Measurements from ENCODE around the gene KRTAP5-7. TPM values are rescaled to one million over a fixed set of nuclear protein-coding genes. Genes with fewer than 3 reads are reported as not detected.

KRTAP5-7 gene
- polyA plus RNA-seq, 1 of the 3 experiments (the other 2 are of a cell fraction) = 0.07 TPM

DNA sequence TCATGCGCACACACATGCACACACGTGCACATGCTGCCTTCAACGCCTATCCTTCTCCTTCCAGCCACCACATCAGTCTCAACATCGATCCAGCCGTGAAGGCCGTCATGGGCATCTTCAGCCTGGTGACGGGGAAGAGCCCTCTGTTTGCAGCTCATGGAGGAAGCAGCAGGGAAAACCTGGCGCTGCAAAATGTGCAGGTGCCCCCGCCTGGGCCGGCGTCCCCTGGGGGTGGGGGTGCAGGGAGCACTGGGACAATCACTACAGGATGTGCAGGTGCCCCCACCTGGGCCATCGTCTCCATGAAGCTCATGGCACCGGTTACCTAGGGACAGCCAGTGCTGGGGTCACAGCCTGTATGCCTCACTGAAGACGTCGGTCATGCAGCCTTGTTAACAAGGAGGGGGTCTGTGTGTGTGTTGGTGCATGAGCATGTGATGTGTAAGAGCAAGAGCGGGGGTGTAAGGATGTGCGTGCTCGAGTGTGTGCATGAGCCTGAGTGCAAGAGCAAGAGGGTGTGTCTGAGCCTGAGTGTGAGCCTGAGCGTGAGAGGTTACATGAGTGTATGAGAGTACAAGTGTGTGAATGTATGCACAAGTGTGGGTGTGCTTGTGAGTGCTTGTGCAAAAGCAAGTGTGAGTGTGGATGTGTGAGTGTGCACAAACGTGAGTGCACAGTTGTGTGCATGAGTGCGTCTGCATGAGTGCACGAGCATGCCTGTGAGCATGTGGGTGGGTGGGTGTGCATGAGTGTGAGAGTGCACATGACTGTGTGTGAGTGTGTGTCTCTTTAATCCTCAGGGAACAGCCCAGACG lies 42.6 kb upstream of the KRTAP5-7 start:
- no peak for DNase-seq
- H3K9ac ChIP-seq = no peak overlapping the region
- CTCF ChIA-PET = interaction anchor here (1.5 kb wide), 1 partner anchor 96 kb away, joined by 5 read pairs; no protein-coding TSS in a partner anchor
- POLR2A ChIA-PET = no interaction called here
- no peak overlapping the region for H2AFZ ChIP-seq (ENCODE audit: low read depth)
- peaks cover 8 to 18% of the 10 kb centered on the region in 2 experiments; a peak in 3 of 4 replicates for H3K4me1 ChIP-seq (ENCODE audit: control insufficient read depth in 1 of 2, insufficient read depth in 2 of 2, low read depth in 1 of 2, low read length in 1 of 2)
- TF ChIP-seq JUND (IDR thresholded peaks at IDR 0.05) (no peak), RCOR1 (IDR thresholded peaks at IDR 0.05; ENCODE audit: low read length) (no peak), YY1 (IDR thresholded peaks at IDR 0.05; ENCODE audit: low read depth) (no peak)
- TF ChIP-seq, protein P1, sequence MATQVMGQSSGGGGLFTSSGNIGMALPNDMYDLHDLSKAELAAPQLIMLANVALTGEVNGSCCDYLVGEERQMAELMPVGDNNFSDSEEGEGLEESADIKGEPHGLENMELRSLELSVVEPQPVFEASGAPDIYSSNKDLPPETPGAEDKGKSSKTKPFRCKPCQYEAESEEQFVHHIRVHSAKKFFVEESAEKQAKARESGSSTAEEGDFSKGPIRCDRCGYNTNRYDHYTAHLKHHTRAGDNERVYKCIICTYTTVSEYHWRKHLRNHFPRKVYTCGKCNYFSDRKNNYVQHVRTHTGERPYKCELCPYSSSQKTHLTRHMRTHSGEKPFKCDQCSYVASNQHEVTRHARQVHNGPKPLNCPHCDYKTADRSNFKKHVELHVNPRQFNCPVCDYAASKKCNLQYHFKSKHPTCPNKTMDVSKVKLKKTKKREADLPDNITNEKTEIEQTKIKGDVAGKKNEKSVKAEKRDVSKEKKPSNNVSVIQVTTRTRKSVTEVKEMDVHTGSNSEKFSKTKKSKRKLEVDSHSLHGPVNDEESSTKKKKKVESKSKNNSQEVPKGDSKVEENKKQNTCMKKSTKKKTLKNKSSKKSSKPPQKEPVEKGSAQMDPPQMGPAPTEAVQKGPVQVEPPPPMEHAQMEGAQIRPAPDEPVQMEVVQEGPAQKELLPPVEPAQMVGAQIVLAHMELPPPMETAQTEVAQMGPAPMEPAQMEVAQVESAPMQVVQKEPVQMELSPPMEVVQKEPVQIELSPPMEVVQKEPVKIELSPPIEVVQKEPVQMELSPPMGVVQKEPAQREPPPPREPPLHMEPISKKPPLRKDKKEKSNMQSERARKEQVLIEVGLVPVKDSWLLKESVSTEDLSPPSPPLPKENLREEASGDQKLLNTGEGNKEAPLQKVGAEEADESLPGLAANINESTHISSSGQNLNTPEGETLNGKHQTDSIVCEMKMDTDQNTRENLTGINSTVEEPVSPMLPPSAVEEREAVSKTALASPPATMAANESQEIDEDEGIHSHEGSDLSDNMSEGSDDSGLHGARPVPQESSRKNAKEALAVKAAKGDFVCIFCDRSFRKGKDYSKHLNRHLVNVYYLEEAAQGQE (IDR thresholded peaks at IDR 0.05; ENCODE audit: low read depth, low read length) = no peak
- H3K4me2 ChIP-seq = no peak overlapping the region
- no peaks in the 10 kb centered on the region for H3K79me2 ChIP-seq (ENCODE audit: insufficient read depth)
- H3K36me3 ChIP-seq (replicated peaks in 1 of 2; ENCODE audit: control insufficient read depth in 1 of 2, insufficient read depth in 2 of 2, low read length in 1 of 2) = peaks cover 17 to 47% of the 10 kb centered on the region in 2 experiments
- H3K27ac ChIP-seq (ENCODE audit: low read depth in 2 of 2, low read length in 1 of 2) = no peak overlapping the region
- H4K20me1 ChIP-seq (ENCODE audit: insufficient read depth) = no peaks in the 10 kb centered on the region
- peaks cover 3% of the 10 kb centered on the region for H3F3A ChIP-seq (replicated peaks; ENCODE audit: insufficient read depth)
- H3K9me3 ChIP-seq = no peaks in the 10 kb centered on the region
- no peaks in the 10 kb centered on the region for H3K27me3 ChIP-seq (ENCODE audit: insufficient read depth)
- H3K4me3 ChIP-seq (ENCODE audit: low read depth in 2 of 2, low read length in 1 of 2) = no peak overlapping the region
- WGBS (ENCODE audit: low lambda C conversion rate) = 89% methylated on average over 18 of the region's 23 CpGs
- H3K9me2 ChIP-seq = no peaks in the 10 kb centered on the region

DNA sequence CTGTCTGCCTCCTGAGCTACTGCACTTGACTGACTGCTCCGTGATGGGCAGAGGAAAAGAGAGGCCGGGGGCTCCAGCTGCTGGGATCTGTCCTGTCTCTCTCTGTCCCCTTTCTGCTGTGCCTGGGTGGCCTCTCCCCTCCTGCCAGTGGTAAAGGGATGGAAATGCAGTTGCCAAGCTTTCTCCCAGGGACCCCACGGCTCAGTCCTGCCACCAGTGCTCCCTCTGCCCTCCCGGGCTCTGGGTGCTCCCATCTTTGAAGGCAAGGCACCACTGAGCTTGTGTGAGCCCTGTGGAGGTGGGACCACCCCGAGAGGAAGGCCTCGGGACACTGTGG lies 42.0 kb upstream of the KRTAP5-7 start:
- 92% methylated on average over 5 of the region's 6 CpGs for WGBS (ENCODE audit: low lambda C conversion rate)
- POLR2A ChIA-PET = no interaction called here
- no peak for DNase-seq
- H3F3A ChIP-seq (replicated peaks; ENCODE audit: insufficient read depth) = peaks cover 3% of the 10 kb centered on the region
- H3K9me2 ChIP-seq = no peaks in the 10 kb centered on the region
- no peak overlapping the region for H2AFZ ChIP-seq (ENCODE audit: low read depth)
- H3K36me3 ChIP-seq (replicated peaks in 1 of 2; ENCODE audit: control insufficient read depth in 1 of 2, insufficient read depth in 2 of 2, low read length in 1 of 2) = peaks cover 17 to 47% of the 10 kb centered on the region in 2 experiments
- CTCF ChIA-PET = no interaction called here
- no peaks in the 10 kb centered on the region for H4K20me1 ChIP-seq (ENCODE audit: insufficient read depth)
- H3K79me2 ChIP-seq (ENCODE audit: insufficient read depth) = no peaks in the 10 kb centered on the region
- no peak overlapping the region for H3K9ac ChIP-seq
- H3K4me3 ChIP-seq (ENCODE audit: low read depth in 2 of 2, low read length in 1 of 2) = no peak overlapping the region
- H3K4me1 ChIP-seq (ENCODE audit: control insufficient read depth in 1 of 2, insufficient read depth in 2 of 2, low read depth in 1 of 2, low read length in 1 of 2) = peaks cover 10 to 18% of the 10 kb centered on the region in 2 experiments; a peak in 3 of 4 replicates
- TF ChIP-seq, protein P1 (IDR thresholded peaks at IDR 0.05; ENCODE audit: low read depth, low read length) = no peak
- no peak for TF ChIP-seq FOSL2 (IDR thresholded peaks at IDR 0.05; ENCODE audit: borderline replicate concordance, low read depth)
- no peak for TF ChIP-seq RAD21 (IDR thresholded peaks at IDR 0.05; ENCODE audit: low read length)
- TF ChIP-seq ELF1 (IDR thresholded peaks at IDR 0.05) = no peak
- TF ChIP-seq, protein P2, sequence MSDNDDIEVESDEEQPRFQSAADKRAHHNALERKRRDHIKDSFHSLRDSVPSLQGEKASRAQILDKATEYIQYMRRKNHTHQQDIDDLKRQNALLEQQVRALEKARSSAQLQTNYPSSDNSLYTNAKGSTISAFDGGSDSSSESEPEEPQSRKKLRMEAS (IDR thresholded peaks at IDR 0.05; ENCODE audit: low read depth) = no peak
- H3K4me2 ChIP-seq = no peak overlapping the region
- H3K9me3 ChIP-seq = no peaks in the 10 kb centered on the region
- H3K27me3 ChIP-seq (ENCODE audit: insufficient read depth) = no peaks in the 10 kb centered on the region
- no peak overlapping the region for H3K27ac ChIP-seq (ENCODE audit: low read depth in 2 of 2, low read length in 1 of 2)

All from SK-N-SH (cell line).